Kidney (tissue), 14 donors: Measurements from ENCODE around the gene CCDC102A. TPM values are rescaled to one million over a fixed set of nuclear protein-coding genes. Genes with fewer than 3 reads are reported as not detected.
A peak's percentile ranks its signal among the peaks of the same experiment; 100 is the strongest.

Experiments used
- DNase-seq, 5 donors: peaks; one replicate each; pipeline ENCODE4 v3.0.0-alpha.2; 2013 to 2020
- FAIRE-seq: peaks from 2 replicates; lab custom pipeline; 2012; peaks lifted over from hg19 to GRCh38; lab: Jason Lieb, UNC
- H3K27ac ChIP-seq, 2 donors: one replicate each; pipeline ENCODE4 v1.7.0; 2013; ENCODE audit warnings: low read depth in 2 of 2, low read length in 2 of 2, inconsistent platforms in 1 of 2
- H3K27me3 ChIP-seq: one replicate; pipeline ENCODE4 v1.7.1; 2013; ENCODE audit warnings: low read length, inconsistent platforms; ENCODE audit not compliant: control insufficient read depth, insufficient read depth
- H3K36me3 ChIP-seq, 3 donors: one replicate each; pipeline versions ENCODE4 v1.7.0 to v1.7.1; 2013; ENCODE audit warnings: low read length in 3 of 3, control low read depth in 1 of 3, inconsistent platforms in 1 of 3; ENCODE audit not compliant: insufficient read depth in 3 of 3, control insufficient read depth in 2 of 3
- H3K4me1 ChIP-seq, 3 donors: one replicate each; pipeline versions ENCODE4 v1.7.0 to v1.7.1; 2013; ENCODE audit warnings: low read length in 3 of 3, inconsistent platforms in 1 of 3, low read depth in 1 of 3; ENCODE audit not compliant: control insufficient read depth in 2 of 3, insufficient read depth in 2 of 3
- H3K4me3 ChIP-seq, 3 donors: one replicate each; pipeline versions ENCODE4 v1.7.0 to v1.8.1; 2013; ENCODE audit warnings: low read length in 3 of 3, control low read depth in 1 of 3, inconsistent platforms in 1 of 3
- H3K9ac ChIP-seq, 3 donors: one replicate each; pipeline versions ENCODE4 v1.7.0 to v1.7.1; 2013; ENCODE audit warnings: low read length in 3 of 3, control low read depth in 1 of 3, inconsistent platforms in 1 of 3
- H3K9me3 ChIP-seq, 3 donors: one replicate each; pipeline versions ENCODE4 v1.7.0 to v1.7.1; 2013; ENCODE audit warnings: low read length in 3 of 3, control low read depth in 1 of 3, inconsistent platforms in 1 of 3; ENCODE audit not compliant: control insufficient read depth in 2 of 3, insufficient read depth in 1 of 3
- CTCF ChIP-seq: IDR thresholded peaks from 3 replicates; pipeline ENCODE4 v1.5.1; 2012; ENCODE audit warnings: mild to moderate bottlenecking, moderate library complexity, borderline replicate concordance; ENCODE audit not compliant: insufficient read depth; ENCODE audit errors: extremely low read depth
- intact Hi-C: fragments of 100-400 bp; cut with DNase I; formaldehyde crosslinking; loops from one replicate; pipeline ENCODE4 v1.11.1; 2022
- polyA plus RNA-seq: library from polyadenylated mRNA; stranded (reverse); fragments of 350-450 nt; fragmentation: Illumina TruSeq; extraction: RNeasy Lipid Tissue Mini Kit (QIAGEN cat#74804); gene quantifications from one replicate; pipeline ENCODE4 v1.2.3, GENCODE V29; 2014; ENCODE audit warnings: low read depth, low replicate concordance; ENCODE audit not compliant: insufficient read depth
- total RNA-seq: library from RNA; stranded (reverse); fragmentation: NEBNext Ultra II Directional; extraction: Animal tissue kit (Norgen Biotek cat#: 25700); gene quantifications from one replicate; pipeline ENCODE4 v1.2.1, GENCODE V29; 2021
- donor health status: control.
- donor health status: control.
- donor health status: control.
- donor health status: control.
- donor health status: control.
- donor health status: DM: yes; HTN: yes; CAD: no.
- donor health status: Normal renal cell carcinoma (clear cell type).

The CCDC102A gene
- total and polyA plus RNA-seq, 2 donors from 2014 or later = 5.7 to 11.9 TPM

GRCh38 chr16:57484515-57485005 lies 51.8 kb downstream of the CCDC102A start:
- Histone ChIP-seq H3K4me3 (peak overlapping the region in 2 of 3 donors; percentile 68 to 83), H3K9me3 (no peaks in the 10 kb centered on the region), H3K9ac (peak overlapping the region in 1 of 3 donors; percentile 86), H3K27ac (no peak overlapping the region), H3K27me3 (no peaks in the 10 kb centered on the region), H3K36me3 (no peaks in the 10 kb centered on the region), H3K4me1 (peaks cover 0 to 34% (median 23%) of the 10 kb centered on the region in 3 donors)
- TF ChIP-seq CTCF = no peak
- DNase-seq (peak in 1 of 5 donors; percentile 41), FAIRE-seq (no peak)
- intact Hi-C loops = no loop called here

- Histone ChIP-seq H3K9me3 (no peaks in the 10 kb centered on the region), H3K36me3 (no peaks in the 10 kb centered on the region), H3K9ac (peak overlapping the region in 1 of 3 donors; percentile 86), H3K27me3 (no peaks in the 10 kb centered on the region), H3K4me3 (no peak overlapping the region), H3K4me1 (peaks cover 0 to 41% (median 23%) of the 10 kb centered on the region in 3 donors), H3K27ac (no peak overlapping the region)
- intact Hi-C loops = no loop called here
- no peak for TF ChIP-seq CTCF
- FAIRE-seq (no peak), DNase-seq (peak in 2 of 5 donors; percentile 49)
Measured at GRCh38 chr16:57483725-57484514, 52.5 kb downstream of the CCDC102A start.

- H3K9me3 ChIP-seq = no peaks in the 10 kb centered on the region
- FAIRE-seq (no peak), DNase-seq (peak in 1 of 5 donors; percentile 50)
- peaks cover 0 to 48% (median 28%) of the 10 kb centered on the region in 3 donors for H3K4me1 ChIP-seq
- intact Hi-C loops = no loop called here
- TF ChIP-seq CTCF = no peak
- H3K27me3 ChIP-seq = no peaks in the 10 kb centered on the region
- no peak overlapping the region for H3K27ac ChIP-seq
- no peaks in the 10 kb centered on the region for H3K36me3 ChIP-seq
- no peak overlapping the region for H3K9ac ChIP-seq
- no peak overlapping the region for H3K4me3 ChIP-seq
Measured at GRCh38 chr16:57482845-57483545, 53.4 kb downstream of the CCDC102A start.
